GM21526 (cell line): Measurements from ENCODE around the gene FBXL20.

Experiments used
- ATAC-seq: cut with Tn5 transposase; IDR thresholded peaks from one replicate; pipeline ENCODE4 v1.9.1; 2021; ENCODE audit warnings: moderate library complexity; ENCODE audit not compliant: unreplicated experiment, low FRiP score

FBXL20 gene

GRCh38 chr17:39210093-39210434 lies 191.4 kb downstream of the FBXL20 start:
- ATAC-seq: no peak

GRCh38 chr17:39209317-39210092 lies 191.9 kb downstream of the FBXL20 start:
- ATAC-seq: no peak

GRCh38 chr17:39208893-39209292 lies 192.5 kb downstream of the FBXL20 start:
- ATAC-seq: no peak

- no peak for ATAC-seq
These were observed 193.3 kb downstream of the FBXL20 start for GRCh38 chr17:39208136-39208535.

GRCh38 chr17:39205112-39205526 lies 196.3 kb downstream of the FBXL20 start:
- ATAC-seq: no peak

GRCh38 chr17:39204245-39204644 lies 197.2 kb downstream of the FBXL20 start:
- no peak for ATAC-seq
